ENCODE data around the gene GTF3C5.

The GTF3C5 gene

GRCh38 chr9:133029994-133030316 lies 842 bp upstream of the GTF3C5 start:
- DNase-seq (ENCODE audit: low spot score), result no peak
- no peak for TF ChIP-seq CTCF (IDR thresholded peaks at IDR 0.05; ENCODE audit: borderline replicate concordance, control extremely low read depth, extremely low read depth, insufficient read depth, missing control alignments)
- in situ Hi-C loops (cut with MboI; ENCODE audit: low sequenced_read_pairs, unreplicated experiment), result no loop called here

GRCh38 chr9:133031130-133031422 lies 279 bp downstream of the GTF3C5 start:
- in situ Hi-C loops (cut with MboI; ENCODE audit: low sequenced_read_pairs, unreplicated experiment), result no loop called here
- TF ChIP-seq CTCF (IDR thresholded peaks at IDR 0.05; ENCODE audit: borderline replicate concordance, control extremely low read depth, extremely low read depth, insufficient read depth, missing control alignments), result no peak
- no peak for DNase-seq (ENCODE audit: low spot score)

GRCh38 chr9:133031496-133031911 lies 707 bp downstream of the GTF3C5 start:
- in situ Hi-C loops (cut with MboI; ENCODE audit: low sequenced_read_pairs, unreplicated experiment), result no loop called here
- no peak for DNase-seq (ENCODE audit: low spot score)
- no peak for TF ChIP-seq CTCF (IDR thresholded peaks at IDR 0.05; ENCODE audit: borderline replicate concordance, control extremely low read depth, extremely low read depth, insufficient read depth, missing control alignments)

- in situ Hi-C loops (cut with MboI; ENCODE audit: low sequenced_read_pairs, unreplicated experiment), result no loop called here
- no peak for TF ChIP-seq CTCF (IDR thresholded peaks at IDR 0.05; ENCODE audit: borderline replicate concordance, control extremely low read depth, extremely low read depth, insufficient read depth, missing control alignments)
- no peak for DNase-seq (ENCODE audit: low spot score)
Measured at GRCh38 chr9:133032171-133032570, 1.4 kb downstream of the GTF3C5 start.

- no peak for DNase-seq (ENCODE audit: low spot score)
- TF ChIP-seq CTCF (IDR thresholded peaks at IDR 0.05; ENCODE audit: borderline replicate concordance, control extremely low read depth, extremely low read depth, insufficient read depth, missing control alignments), result no peak
- in situ Hi-C loops (cut with MboI; ENCODE audit: low sequenced_read_pairs, unreplicated experiment), result no loop called here
Measured at GRCh38 chr9:133035669-133036068, 4.9 kb downstream of the GTF3C5 start.

GRCh38 chr9:133037775-133038515 lies 7.1 kb downstream of the GTF3C5 start:
- no peak for DNase-seq (ENCODE audit: low spot score)
- no peak for TF ChIP-seq CTCF (IDR thresholded peaks at IDR 0.05; ENCODE audit: borderline replicate concordance, control extremely low read depth, extremely low read depth, insufficient read depth, missing control alignments)
- in situ Hi-C loops (cut with MboI; ENCODE audit: low sequenced_read_pairs, unreplicated experiment), result no loop called here
